IPS-11a (cell line): ENCODE measurements around the gene BNC2.

Experiments
- H3K4me3 ChIP-seq: one replicate; pipeline ENCODE4 v1.5.1; 2013; ENCODE audit warnings: low read depth, low read length, control low read depth

Gene BNC2

GRCh38 chr9:16817002-16817401 is 53.5 kb downstream of the BNC2 start:
- H3K4me3 ChIP-seq = no peak overlapping the region

DNA sequence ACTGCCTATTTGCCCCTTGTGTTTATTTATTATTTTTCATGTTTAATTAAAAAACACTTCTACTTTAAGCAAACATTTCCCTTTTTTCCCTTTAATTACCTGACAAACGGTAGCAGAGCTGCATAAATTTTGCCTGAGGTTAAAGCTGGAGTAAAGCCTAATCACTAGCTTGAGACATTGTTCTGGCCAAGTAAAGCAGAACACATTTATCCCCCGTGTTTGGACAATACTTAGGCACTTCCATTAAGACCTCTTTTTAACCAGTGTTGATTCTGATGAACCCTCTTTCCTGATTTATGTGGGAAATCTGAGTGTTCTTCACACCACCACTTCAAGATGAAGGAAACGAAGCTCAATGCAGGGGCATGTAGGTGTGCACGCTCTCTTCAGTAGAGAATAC is 54.5 kb downstream of the BNC2 start:
- no peak overlapping the region for H3K4me3 ChIP-seq

DNA sequence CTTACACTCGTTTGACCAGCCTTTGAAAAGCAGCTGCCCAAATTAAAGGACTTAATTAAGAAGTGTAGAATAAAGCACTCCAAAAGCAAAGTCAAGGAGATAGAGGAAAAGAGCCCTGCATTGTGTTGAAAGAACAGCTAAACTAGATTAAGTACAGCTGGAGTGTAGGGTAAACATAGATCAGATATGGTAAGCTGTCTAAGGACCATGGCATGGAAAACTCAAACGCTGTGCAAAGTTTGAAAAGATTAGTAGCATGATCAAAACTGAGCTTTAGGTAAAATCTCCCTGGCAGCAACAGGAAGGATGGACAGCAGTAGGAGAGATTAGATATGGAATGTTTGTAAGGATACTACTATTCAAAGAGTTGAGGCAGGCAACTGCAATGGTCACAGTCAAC is 55.4 kb downstream of the BNC2 start:
- H3K4me3 ChIP-seq = no peak overlapping the region

- H3K4me3 ChIP-seq = no peak overlapping the region
These were observed 56.6 kb downstream of the BNC2 start for GRCh38 chr9:16813838-16814237.

- no peak overlapping the region for H3K4me3 ChIP-seq
These were observed 58.3 kb downstream of the BNC2 start for GRCh38 chr9:16811987-16812685.

GRCh38 chr9:16809912-16810610 is 60.4 kb downstream of the BNC2 start:
- no peak overlapping the region for H3K4me3 ChIP-seq

- H3K4me3 ChIP-seq = no peak overlapping the region
These were observed 63.8 kb downstream of the BNC2 start for GRCh38 chr9:16806674-16807073.

DNA sequence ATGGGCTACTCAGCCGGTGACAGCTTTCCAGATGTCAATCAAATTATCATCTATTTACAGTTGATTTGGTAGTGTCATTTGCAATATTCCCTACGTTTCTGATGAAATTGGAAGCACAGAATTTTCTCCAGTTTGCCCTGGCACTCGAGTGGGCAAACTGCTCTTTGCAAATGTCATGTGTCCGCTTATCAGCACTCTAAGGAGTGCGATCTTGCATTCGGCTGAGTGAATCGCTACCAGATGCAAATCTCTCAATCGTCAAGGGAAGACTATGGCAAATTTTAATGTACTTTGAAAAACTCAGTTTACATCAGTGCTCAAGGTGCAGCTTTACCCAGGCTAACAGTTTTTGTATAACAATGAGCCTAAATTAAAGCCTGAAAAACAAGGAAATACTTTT is 66.8 kb downstream of the BNC2 start:
- H3K4me3 ChIP-seq = no peak overlapping the region

- no peak overlapping the region for H3K4me3 ChIP-seq
These were observed 68.5 kb downstream of the BNC2 start for GRCh38 chr9:16801871-16802466.

DNA sequence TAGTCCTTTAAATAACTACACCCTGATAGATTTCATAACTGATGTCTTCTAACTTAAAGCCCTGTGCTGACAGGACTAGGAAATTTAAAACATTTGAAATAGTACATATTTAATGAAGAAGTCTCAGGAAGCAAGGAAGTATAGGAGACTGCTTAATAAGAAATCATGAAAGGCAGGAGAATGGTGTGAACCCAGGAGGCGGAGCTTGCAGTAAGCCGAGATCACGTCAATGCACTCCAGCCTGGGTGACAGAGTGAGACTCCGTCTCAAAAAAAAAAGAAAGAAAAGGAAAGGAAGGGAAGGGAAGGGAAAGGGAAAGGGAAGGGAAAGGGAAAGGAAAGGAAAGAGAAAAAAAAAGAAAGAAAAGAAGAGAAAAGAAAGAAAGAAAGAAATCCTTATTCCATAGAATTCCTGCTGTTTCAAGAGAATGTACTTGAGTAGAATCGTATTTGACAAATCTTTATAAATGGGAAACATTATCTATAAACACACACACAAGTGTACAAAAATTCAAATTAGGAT is 74.1 kb downstream of the BNC2 start:
- H3K4me3 ChIP-seq = no peak overlapping the region

DNA sequence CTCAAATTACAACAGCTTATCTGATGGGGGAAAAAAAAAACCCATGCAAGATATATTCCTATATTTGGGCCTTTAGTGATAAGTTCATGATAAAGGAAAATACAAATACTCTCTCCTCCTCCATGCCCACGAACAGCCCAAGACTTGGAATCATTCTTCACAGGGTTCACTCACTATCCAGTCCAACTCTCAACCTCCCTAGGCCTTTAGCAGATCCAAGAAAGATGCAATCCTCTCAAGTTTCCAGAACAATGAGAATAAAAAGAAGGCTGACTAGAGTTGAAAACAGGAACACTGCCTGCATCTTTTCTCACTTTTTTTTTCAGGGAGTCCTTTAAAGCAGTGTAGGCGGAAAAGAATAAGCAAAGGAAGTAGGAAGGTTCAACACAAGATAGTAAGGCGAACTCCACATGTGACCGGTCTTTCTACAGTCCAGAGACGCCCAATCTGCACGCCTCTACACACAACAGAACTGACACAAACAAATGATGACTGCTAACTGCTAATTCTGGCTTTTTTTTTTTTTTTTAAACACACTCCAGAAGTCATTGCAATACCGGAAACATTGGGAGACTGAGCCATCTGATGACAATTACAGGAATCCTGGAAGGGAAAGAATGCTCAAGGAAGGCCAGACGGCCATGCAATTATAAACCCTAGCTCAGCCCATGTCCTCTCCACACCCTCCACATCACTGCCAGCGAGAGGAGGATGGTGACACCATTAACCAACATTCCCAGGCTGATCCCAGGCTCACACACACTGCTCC is 75.4 kb downstream of the BNC2 start:
- H3K4me3 ChIP-seq = no peak overlapping the region

- H3K4me3 ChIP-seq = no peak overlapping the region
These were observed 76.4 kb downstream of the BNC2 start for GRCh38 chr9:16794103-16794502.

DNA sequence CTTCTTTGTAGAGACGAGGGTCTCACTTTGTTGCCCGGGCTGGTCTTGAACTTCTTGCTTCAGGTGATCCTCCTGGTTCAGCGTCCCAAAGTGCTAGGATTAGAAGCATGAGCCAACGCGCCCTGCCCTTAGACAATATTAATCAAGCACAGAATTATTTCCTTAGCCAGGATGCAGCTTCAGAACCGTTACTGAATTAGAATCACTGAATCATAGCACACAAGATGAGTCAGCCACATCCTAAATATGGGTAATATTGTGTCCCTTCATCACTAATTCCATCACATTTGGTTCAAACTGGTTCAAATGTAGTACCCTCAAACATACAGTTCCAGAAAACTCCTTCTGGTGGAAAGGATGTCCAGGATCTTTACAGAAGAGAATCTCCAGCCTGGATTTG is 82.7 kb downstream of the BNC2 start:
- no peak overlapping the region for H3K4me3 ChIP-seq

- H3K4me3 ChIP-seq = no peak overlapping the region
These were observed 86.5 kb downstream of the BNC2 start for GRCh38 chr9:16784002-16784401.

DNA sequence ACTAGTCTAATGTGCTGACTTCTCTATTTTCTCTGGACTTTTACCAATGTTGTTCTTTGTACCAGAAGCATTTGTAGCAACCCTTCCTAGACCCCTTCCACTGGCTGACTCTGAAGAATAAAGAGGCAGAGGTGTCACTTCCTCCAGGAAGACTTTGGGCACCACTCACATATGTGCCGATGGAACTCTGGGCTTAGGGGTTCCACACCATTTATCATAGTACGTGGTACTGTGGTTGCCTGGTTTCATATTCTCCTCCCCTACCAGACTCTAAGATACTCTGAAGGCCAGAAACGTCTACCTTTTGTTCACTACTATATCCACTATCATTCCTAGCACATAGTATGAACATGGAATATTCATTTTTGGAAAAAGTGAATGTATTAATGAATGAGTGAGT is 88.0 kb downstream of the BNC2 start:
- no peak overlapping the region for H3K4me3 ChIP-seq

DNA sequence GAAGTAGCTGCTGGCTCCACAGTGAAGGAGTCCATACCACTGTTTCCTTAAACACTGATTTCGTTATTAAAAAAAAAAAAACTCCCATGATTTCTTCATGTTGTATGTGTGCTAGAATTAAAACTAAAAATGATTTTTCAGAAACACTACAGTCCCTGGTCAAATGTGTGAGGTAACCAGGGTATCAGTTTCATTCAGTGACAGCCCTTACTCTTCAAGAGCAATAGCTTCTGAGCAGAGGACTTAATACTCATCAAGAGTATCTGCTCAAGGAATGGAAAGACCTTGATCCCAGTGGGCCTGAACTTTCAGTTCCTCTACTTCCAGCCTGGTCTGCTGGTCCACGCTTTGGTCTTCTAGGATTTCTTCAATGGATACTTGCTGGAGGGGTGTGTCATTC is 95.1 kb downstream of the BNC2 start:
- no peak overlapping the region for H3K4me3 ChIP-seq

GRCh38 chr9:16773617-16774016 is 96.9 kb downstream of the BNC2 start:
- H3K4me3 ChIP-seq = no peak overlapping the region

- no peak overlapping the region for H3K4me3 ChIP-seq
These were observed 97.4 kb downstream of the BNC2 start for GRCh38 chr9:16773116-16773515.

- no peak overlapping the region for H3K4me3 ChIP-seq
These were observed 99.1 kb downstream of the BNC2 start for GRCh38 chr9:16771356-16771755.

GRCh38 chr9:16769291-16769690 is 101.2 kb downstream of the BNC2 start:
- no peak overlapping the region for H3K4me3 ChIP-seq

GRCh38 chr9:16768816-16769215 is 101.7 kb downstream of the BNC2 start:
- H3K4me3 ChIP-seq = no peak overlapping the region
